ENCODE results near the gene ATOH7. TPM values are rescaled to one million over a fixed set of nuclear protein-coding genes. Genes with fewer than 3 reads are reported as not detected.
A peak's percentile ranks its signal among the peaks of the same experiment; 100 is the strongest.
"Not testable (repeated sequence)": the region's sequence is repeated elsewhere in the genome, so short reads cannot be mapped to it uniquely, and the experiment has no call there.

The ATOH7 gene
- total and polyA plus RNA-seq, 9 of the 15 experiments (the other 6 are each of a cell fraction or from before 2014, with no cell fraction given) = not detected

DNA sequence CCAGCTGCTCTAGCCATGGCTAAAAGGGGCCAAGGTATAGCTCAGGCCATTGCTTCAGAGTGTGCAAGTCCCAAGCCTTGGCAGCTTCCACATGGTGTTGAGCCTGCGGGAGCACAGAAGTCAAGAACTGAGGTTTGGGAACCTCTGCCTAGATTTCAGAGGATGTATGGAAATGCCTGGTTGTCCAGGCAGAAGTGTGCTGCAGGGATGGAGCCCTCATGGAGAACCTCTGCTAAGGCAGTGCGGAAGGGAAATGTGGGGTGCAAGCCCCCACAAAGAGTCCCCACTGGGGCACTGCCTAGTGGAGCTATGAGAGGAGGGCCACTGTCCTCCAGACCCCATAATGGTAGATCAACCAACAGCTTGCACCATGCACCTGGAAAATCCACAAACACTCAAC, 45.9 kb upstream of the ATOH7 start:
- in situ Hi-C loops (cut with MboI); H3K9me3 ChIP-seq (replicated peaks; ENCODE audit: control insufficient read depth, insufficient read depth, low read depth, low read length); DNase-seq (ENCODE audit: extremely low read depth in 1 of 4, low spot score in 3 of 4); H3K27ac ChIP-seq (ENCODE audit: extremely low read depth, low read depth, low read length); H3K9ac ChIP-seq (ENCODE audit: insufficient read depth in 1 of 2, low read depth in 2 of 2, low read length in 2 of 2); H3K4me1 ChIP-seq (replicated peaks in 1 of 2; ENCODE audit: control insufficient read depth in 2 of 2, insufficient read depth in 2 of 2, low read length in 2 of 2); H3K4me3 ChIP-seq; H3K36me3 ChIP-seq (ENCODE audit: control insufficient read depth, insufficient read depth, low read length); H4K20me1 ChIP-seq (replicated peaks; ENCODE audit: control insufficient read depth, insufficient read depth, low read length); intact Hi-C loops (cut with micrococcal nuclease); BruUV-seq (replicated peaks); FAIRE-seq; H3K4me2 ChIP-seq (ENCODE audit: insufficient read depth, low read length); H2AFZ ChIP-seq (ENCODE audit: low read depth, low read length); CTCF ChIA-PET (ENCODE audit: low intra/inter-chr PET ratio); H3K27me3 ChIP-seq (ENCODE audit: control insufficient read depth in 2 of 2, insufficient read depth in 2 of 2, low read length in 2 of 2); ATAC-seq; H3K79me2 ChIP-seq (ENCODE audit: control insufficient read depth, insufficient read depth, low read length); POLR2A ChIA-PET; H3K9me1 ChIP-seq (ENCODE audit: control insufficient read depth, insufficient read depth, low read length): not testable (repeated sequence)
- WGBS (ENCODE audit: insufficient coverage, low coverage, missing lambda C conversion rate) = 6% methylated on average over 2 of the region's 2 CpGs
- peak; percentile 60; the same call in 1 of the 2 replicates for TF ChIP-seq TRIM28 (IDR thresholded peaks at IDR 0.05)
- TF ChIP-seq CBX5 (IDR thresholded peaks at IDR 0.05; ENCODE audit: borderline replicate concordance, low read depth) = peak; percentile 94
- TF ChIP-seq CBX3 (IDR thresholded peaks at IDR 0.05; ENCODE audit: borderline replicate concordance in 1 of 2, low read length in 2 of 2) = 0 out of 3 replicates have a peak, but pooled peaks of 1 of the 2 experiments have one; percentile 49
- TF ChIP-seq CBX1 (IDR thresholded peaks at IDR 0.05; ENCODE audit: low read depth) = peak; percentile 60; the same call in 1 of the 2 replicates
- TF ChIP-seq, protein P1, sequence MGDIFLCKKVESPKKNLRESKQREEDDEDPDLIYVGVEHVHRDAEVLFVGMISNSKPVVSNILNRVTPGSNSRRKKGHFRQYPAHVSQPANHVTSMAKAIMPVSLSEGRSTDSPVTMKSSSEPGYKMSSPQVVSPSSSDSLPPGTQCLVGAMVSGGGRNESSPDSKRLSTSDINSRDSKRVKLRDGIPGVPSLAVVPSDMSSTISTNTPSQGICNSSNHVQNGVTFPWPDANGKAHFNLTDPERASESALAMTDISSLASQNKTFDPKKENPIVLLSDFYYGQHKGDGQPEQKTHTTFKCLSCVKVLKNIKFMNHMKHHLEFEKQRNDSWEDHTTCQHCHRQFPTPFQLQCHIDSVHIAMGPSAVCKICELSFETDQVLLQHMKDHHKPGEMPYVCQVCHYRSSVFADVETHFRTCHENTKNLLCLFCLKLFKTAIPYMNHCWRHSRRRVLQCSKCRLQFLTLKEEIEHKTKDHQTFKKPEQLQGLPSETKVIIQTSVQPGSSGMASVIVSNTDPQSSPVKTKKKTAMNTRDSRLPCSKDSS (IDR thresholded peaks at IDR 0.05; ENCODE audit: low read depth, partially characterized antibody) = peak; percentile 41

All from K562 (cell line).